SJSA1 (cell line): Measurements from ENCODE around the gene ESYT3. TPM values are rescaled to one million over a fixed set of nuclear protein-coding genes. Genes with fewer than 3 reads are reported as not detected.
A peak's percentile ranks its signal among the peaks of the same experiment; 100 is the strongest.
"Not testable (repeated sequence)": the region's sequence is repeated elsewhere in the genome, so short reads cannot be mapped to it uniquely, and the experiment has no call there.

Source experiments
- DNase-seq, 2 experiments: peaks; one replicate each; pipeline ENCODE4 v3.0.0-alpha.2; 2015 to 2020; ENCODE audit warnings: low spot score in 2 of 2, low read depth in 1 of 2
- H3K27ac ChIP-seq: fragments of 250-450 bp; sonication (Bioruptor Pico); 2 replicates; pipeline ENCODE4 v1.5.1; 2020; ENCODE audit warnings: mild to moderate bottlenecking, moderate library complexity
- H3K27me3 ChIP-seq: fragments of 250-450 bp; sonication (Bioruptor Pico); replicated peaks from 2 replicates; pipeline ENCODE4 v1.5.1; 2020; ENCODE audit warnings: mild to moderate bottlenecking, moderate library complexity
- H3K36me3 ChIP-seq: fragments of 250-450 bp; sonication (Bioruptor Pico); 2 replicates; pipeline ENCODE4 v1.5.1; 2020; ENCODE audit warnings: mild to moderate bottlenecking
- H3K4me1 ChIP-seq: fragments of 250-450 bp; sonication (Bioruptor Pico); replicated peaks from 2 replicates; pipeline ENCODE4 v1.6.1; 2021; ENCODE audit warnings: mild to moderate bottlenecking
- H3K4me3 ChIP-seq: fragments of 250-450 bp; sonication (Bioruptor Pico); 2 replicates; pipeline ENCODE4 v1.5.1; 2020; ENCODE audit warnings: mild to moderate bottlenecking
- H3K9me3 ChIP-seq: fragments of 250-450 bp; sonication (Bioruptor Pico); replicated peaks from 2 replicates; pipeline ENCODE4 v1.5.1; 2020; ENCODE audit warnings: mild to moderate bottlenecking
- total RNA-seq: library from RNA; depleted of rRNA; stranded (reverse); fragments of >200 nt; shearing (Covaris generic); gene quantifications from 2 replicates; pipeline ENCODE4 v1.2.3, GENCODE V29; 2014

ESYT3 gene
- total RNA-seq, 1 experiment from 2014 or later: 0.76 TPM

DNA sequence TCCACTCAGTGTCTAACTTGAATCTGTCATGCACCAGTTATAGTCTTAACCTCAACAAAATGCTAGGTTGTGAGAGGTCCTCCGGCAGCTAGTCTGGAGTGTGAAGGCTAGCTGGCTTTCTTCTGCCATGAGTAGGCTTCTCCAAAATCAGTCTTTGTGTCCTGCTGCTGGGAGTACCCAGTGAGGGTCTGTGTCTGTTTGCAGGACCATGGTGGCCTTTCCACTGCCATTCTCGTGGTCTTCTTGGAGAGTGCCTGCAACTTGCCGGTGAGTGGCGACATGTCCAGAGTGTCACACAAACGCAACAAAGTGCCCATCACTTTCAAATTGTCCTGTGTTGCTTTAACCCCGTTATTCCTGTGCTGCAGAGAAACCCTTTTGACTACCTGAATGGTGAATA lies 34.0 kb downstream of the ESYT3 start:
- Histone ChIP-seq H3K4me1 (no peaks in the 10 kb centered on the region), H3K36me3 (no peaks in the 10 kb centered on the region), H3K4me3 (no peak overlapping the region), H3K9me3 (no peaks in the 10 kb centered on the region), H3K27ac (no peak overlapping the region), H3K27me3 (no peaks in the 10 kb centered on the region)
- DNase-seq: no peak

DNA sequence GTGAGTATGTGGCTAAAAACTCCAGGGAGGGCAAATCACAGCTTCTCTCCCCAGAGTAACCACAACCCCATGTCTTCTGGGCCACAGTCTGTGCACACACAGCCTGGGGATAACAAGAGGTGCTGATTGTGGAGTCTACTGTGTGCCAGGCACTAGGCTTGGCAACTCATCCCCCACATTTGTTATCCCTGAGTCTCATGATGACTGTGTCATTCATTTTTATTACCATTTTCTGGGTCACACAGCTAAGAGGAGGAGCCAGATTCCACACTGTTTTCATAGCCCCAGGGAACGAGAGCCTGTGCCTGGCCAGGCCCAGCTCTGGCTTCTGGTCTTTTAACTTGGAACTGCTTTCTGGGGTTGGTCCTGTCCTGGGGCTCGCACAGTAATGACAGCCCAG lies 34.5 kb downstream of the ESYT3 start:
- no peak overlapping the region for H3K27ac ChIP-seq
- DNase-seq: no peak

DNA sequence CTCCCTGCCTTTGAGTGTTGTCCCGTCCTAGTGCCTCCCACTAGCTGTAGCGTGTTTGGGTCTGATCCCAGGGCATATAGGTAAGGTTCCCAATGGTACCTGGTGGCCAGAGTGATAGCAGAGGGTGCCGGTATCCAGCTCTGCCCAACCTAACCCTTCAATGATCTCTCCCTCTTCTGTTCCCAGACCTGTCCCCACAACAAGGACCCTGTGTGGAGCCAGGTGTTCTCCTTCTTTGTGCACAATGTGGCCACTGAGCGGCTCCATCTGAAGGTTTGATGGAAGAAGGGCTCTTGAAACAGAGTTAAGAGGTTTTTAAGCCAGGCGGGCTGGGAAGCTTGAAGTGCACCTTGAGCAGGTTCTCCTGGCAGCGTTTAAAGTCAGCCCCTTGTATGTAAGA lies 35.5 kb downstream of the ESYT3 start:
- Histone ChIP-seq H3K9me3 (no peaks in the 10 kb centered on the region), H3K27me3 (no peaks in the 10 kb centered on the region), H3K36me3 (no peaks in the 10 kb centered on the region), H3K4me1 (no peaks in the 10 kb centered on the region), H3K27ac (no peak overlapping the region), H3K4me3 (no peak overlapping the region)
- no peak for DNase-seq

More for the DNA sequence above, 34.5 kb downstream of the ESYT3 start:
- H3K9me3 ChIP-seq: no peaks in the 10 kb centered on the region
- no peaks in the 10 kb centered on the region for H3K4me1 ChIP-seq
- H3K36me3 ChIP-seq: no peaks in the 10 kb centered on the region
- H3K27me3 ChIP-seq: no peaks in the 10 kb centered on the region
- H3K4me3 ChIP-seq: no peak overlapping the region

DNA sequence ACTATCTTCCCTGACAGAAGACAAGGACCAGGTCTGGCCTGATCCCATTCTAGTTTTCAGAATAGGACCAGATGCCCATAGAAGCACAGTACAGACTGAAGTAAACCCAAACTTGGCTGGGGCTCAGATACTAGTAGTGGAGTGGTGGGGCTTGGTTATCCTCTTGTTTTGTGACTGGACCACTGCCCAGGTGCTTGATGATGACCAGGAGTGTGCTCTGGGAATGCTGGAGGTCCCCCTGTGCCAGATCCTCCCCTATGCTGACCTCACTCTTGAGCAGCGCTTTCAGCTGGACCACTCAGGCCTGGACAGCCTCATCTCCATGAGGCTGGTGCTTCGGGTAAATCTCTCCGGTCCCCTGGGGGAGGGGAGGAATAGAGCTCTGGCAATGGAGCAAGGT lies 36.3 kb downstream of the ESYT3 start:
- no peaks in the 10 kb centered on the region for H3K4me1 ChIP-seq
- no peaks in the 10 kb centered on the region for H3K9me3 ChIP-seq
- H3K27ac ChIP-seq: no peak overlapping the region
- H3K36me3 ChIP-seq: no peaks in the 10 kb centered on the region
- DNase-seq: no peak
- H3K27me3 ChIP-seq: no peaks in the 10 kb centered on the region
- H3K4me3 ChIP-seq: no peak overlapping the region

DNA sequence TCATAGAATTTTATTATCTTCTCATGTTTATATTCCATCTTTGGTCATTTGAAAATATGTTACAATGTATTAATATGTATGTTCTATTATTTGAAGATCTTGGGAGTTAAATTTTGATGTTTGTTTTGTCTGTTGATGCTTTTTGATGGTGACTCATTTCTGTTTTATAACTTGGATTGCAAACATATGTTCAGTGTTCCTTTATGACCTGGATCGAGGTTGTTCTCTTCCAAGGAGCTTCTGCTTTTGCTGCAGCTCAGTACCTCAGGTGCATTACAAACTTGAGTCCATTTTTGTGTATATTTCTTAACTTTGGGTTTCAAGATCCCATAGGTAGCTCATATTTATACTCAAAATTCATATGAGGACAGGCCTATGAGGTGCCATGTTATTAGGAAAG lies 37.1 kb downstream of the ESYT3 start:
- Histone ChIP-seq H3K4me1 (no peaks in the 10 kb centered on the region), H3K36me3 (no peaks in the 10 kb centered on the region), H3K4me3 (no peak overlapping the region), H3K27ac (no peak overlapping the region), H3K27me3 (no peaks in the 10 kb centered on the region), H3K9me3 (no peaks in the 10 kb centered on the region)
- no peak for DNase-seq

DNA sequence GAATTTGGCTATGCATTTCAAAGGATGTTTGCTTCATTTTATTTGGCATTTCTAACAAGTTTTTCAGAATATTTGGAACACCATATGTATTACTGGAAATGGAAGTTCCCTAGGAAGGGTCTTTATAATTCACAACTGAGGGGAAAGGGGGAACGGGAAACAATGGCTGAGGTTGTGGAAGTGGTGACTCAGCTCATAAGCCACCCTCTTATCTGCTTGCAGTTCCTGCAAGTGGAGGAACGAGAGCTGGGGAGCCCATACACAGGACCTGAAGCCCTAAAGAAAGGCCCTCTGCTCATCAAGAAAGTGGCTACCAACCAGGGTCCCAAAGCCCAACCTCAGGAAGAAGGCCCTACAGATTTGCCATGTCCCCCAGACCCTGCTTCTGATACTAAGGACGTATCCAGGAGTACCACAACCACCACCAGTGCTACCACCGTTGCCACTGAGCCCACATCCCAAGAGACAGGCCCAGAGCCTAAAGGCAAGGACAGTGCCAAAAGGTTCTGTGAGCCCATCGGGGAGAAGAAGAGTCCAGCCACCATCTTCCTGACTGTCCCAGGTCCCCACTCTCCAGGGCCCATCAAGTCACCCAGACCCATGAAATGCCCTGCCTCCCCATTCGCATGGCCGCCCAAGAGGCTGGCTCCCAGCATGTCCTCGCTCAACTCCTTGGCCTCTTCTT lies 37.9 kb downstream of the ESYT3 start:
- H3K4me3 ChIP-seq: no peak overlapping the region

DNA sequence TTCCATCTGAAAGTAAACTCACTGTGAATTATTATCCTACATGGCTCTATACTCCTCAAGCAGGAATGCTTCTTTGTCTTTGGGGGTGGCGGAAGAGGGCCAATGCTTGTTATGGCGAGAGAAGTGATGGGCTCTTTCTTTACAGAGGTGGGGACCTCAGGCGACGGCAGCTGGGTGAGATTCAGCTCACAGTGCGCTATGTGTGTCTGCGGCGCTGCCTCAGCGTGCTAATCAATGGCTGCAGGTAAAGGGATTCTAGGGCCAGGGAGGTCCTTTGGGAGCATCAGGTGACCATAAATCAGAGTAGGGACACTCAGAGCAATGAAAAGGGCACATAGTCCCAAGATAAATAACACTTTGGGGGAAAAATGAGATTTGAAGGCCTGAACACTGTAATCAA lies 39.0 kb downstream of the ESYT3 start:
- H3K9me3 ChIP-seq: no peaks in the 10 kb centered on the region
- no peak overlapping the region for H3K27ac ChIP-seq
- DNase-seq: no peak
- no peak overlapping the region for H3K4me3 ChIP-seq
- no peaks in the 10 kb centered on the region for H3K27me3 ChIP-seq
- H3K36me3 ChIP-seq: no peaks in the 10 kb centered on the region
- no peaks in the 10 kb centered on the region for H3K4me1 ChIP-seq

More for the DNA sequence above, 37.9 kb downstream of the ESYT3 start:
- H3K9me3 ChIP-seq: no peaks in the 10 kb centered on the region
- H3K27ac ChIP-seq: no peak overlapping the region
- no peaks in the 10 kb centered on the region for H3K4me1 ChIP-seq
- H3K36me3 ChIP-seq: no peaks in the 10 kb centered on the region
- no peak for DNase-seq
- no peaks in the 10 kb centered on the region for H3K27me3 ChIP-seq

DNA sequence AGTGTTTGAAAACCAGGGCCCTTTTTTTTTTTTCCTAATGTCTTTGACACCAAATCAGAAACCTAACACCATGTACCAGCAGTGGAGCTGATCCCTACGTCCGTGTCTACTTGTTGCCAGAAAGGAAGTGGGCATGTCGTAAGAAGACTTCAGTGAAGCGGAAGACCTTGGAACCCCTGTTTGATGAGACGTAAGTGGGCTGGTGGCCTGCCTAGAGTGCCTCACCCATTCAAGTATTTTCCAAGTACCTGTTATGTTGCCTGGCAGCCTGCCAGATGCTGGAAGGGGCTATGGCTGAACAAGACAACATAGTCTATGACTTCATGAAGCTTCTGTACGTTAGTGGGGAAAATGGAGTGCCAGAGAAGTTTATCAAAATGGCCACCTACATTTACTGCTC lies 39.7 kb downstream of the ESYT3 start:
- H3K9me3 ChIP-seq: no peaks in the 10 kb centered on the region
- H3K4me3 ChIP-seq: no peak overlapping the region
- no peaks in the 10 kb centered on the region for H3K27me3 ChIP-seq
- no peak for DNase-seq
- H3K4me1 ChIP-seq: no peaks in the 10 kb centered on the region
- H3K36me3 ChIP-seq: no peaks in the 10 kb centered on the region
- no peak overlapping the region for H3K27ac ChIP-seq

DNA sequence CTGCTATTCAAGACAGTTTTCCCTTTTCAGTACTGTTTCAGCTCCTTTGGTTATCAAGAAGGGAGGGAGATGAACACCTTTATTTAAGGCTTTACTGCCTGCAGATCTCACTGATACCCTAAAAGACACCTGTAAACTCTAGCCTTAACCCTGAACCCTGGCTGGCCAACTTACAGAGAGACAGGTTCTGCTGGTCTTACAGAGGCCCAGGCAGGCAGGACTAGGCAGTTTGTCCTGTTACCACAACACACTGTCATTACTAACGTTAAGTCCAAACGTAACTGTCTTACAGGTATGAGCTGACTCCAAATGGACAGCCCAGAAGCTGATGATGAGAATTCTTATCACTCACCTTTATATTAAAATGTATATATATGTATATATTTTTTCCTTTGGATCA lies 42.1 kb downstream of the ESYT3 start:
- no peak for DNase-seq
- Histone ChIP-seq H3K9me3 (no peaks in the 10 kb centered on the region; the same call in 1 of the 2 replicates), H3K4me3 (no peak overlapping the region), H3K4me1 (no peaks in the 10 kb centered on the region), H3K27me3 (no peaks in the 10 kb centered on the region), H3K36me3 (no peaks in the 10 kb centered on the region), H3K27ac (no peak overlapping the region)

DNA sequence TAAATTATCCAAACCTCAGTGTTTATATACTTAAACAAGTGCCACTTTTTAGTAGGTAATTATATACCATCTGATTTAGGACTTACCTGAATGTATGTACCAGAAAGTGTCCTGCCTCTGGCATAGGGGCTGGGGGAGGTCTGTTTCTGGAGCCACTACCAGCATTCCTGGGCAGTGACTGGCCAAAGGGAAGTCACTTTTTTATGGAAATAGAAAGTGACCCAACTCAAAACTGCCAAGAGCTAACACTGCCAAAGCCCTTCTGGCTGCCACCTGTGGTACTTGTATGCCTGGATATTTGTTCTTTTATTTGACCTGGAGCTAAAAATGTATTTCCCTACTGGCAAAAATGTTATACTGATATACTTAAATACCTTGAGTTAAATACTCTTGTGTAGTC lies 42.7 kb downstream of the ESYT3 start:
- DNase-seq: no peak
- Histone ChIP-seq H3K9me3 (no peaks in the 10 kb centered on the region; the same call in 1 of the 2 replicates), H3K27ac (no peak overlapping the region)

DNA sequence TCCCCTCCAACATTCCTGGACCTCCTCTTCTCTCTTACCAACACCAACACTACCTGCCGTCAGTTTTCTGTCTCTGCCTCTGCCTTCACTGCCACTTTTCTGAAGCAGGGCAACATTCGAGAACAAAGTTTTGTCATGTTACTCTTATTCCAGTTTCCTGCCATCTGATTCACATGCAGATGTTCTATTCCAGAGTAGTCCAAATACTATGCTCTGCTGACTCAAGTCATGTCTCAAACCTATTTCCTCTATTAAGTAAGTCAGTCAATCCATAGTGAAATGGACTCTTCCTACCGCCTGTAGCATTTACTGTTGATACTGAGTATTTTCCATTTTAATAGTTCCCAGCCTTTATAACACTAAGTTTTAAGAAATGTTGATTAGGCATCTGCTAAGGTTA lies 43.4 kb downstream of the ESYT3 start:
- H3K4me3 ChIP-seq: no peak overlapping the region
- no peak for DNase-seq

More for the DNA sequence above, 42.7 kb downstream of the ESYT3 start:
- H3K36me3 ChIP-seq: no peaks in the 10 kb centered on the region
- no peak overlapping the region for H3K4me3 ChIP-seq
- H3K4me1 ChIP-seq: no peaks in the 10 kb centered on the region
- no peaks in the 10 kb centered on the region for H3K27me3 ChIP-seq

DNA sequence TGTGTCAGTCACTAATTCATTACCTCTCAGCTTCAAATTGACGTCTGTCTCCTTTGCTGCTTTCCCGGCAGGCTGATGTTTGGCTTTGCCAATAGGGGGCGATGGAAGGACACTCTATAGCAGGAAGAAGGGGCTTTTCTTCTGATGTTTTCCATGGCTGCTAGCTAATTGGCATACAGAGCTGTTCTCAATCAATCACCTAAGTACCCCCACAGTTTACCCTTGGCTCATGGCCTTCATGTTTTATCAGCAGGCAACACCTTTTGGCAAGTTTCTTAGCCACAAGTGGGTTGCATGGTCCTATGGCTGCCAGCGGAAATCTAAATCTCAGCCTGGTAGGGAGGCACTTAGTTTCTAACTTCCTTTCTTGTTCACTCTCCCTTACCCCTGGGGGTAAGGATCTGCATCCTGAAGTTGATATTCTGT lies 45.0 kb downstream of the ESYT3 start:
- H3K36me3 ChIP-seq: no peaks in the 10 kb centered on the region
- H3K9me3 ChIP-seq: no peaks in the 10 kb centered on the region; the same call in 1 of the 2 replicates
- H3K4me1 ChIP-seq: no peaks in the 10 kb centered on the region
- no peaks in the 10 kb centered on the region for H3K27me3 ChIP-seq
- H3K4me3 ChIP-seq: no peak overlapping the region
- peak in 1 of 2 experiments; percentile 40 for DNase-seq
- no peak overlapping the region for H3K27ac ChIP-seq

More for the DNA sequence above, 43.4 kb downstream of the ESYT3 start:
- Histone ChIP-seq H3K27me3 (no peaks in the 10 kb centered on the region), H3K4me1 (no peaks in the 10 kb centered on the region), H3K36me3 (no peaks in the 10 kb centered on the region), H3K27ac (no peak overlapping the region), H3K9me3 (no peaks in the 10 kb centered on the region; the same call in 1 of the 2 replicates)

DNA sequence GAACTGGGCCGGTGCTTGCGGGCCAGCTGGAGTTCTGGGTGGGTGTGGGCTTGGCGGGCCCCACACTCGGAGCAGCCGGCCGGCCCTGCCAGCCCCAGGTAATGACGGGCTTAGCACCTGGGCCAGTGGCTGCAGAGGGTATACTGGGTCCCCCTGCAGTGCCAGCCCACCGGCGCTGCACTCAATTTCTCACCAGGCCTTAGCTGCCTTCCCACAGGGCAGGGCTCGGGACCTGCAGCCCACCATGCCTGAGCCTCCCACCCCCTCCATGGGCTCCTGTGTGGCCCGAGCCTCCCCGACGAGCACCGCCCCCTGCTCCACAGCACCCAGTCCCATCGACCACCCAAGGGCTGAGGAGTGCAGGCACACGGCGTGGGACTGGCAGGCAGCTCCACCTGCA lies 50.3 kb downstream of the ESYT3 start:
- H3K27ac ChIP-seq, DNase-seq, H3K4me1 ChIP-seq, H3K9me3 ChIP-seq, H3K4me3 ChIP-seq, H3K27me3 ChIP-seq, H3K36me3 ChIP-seq: not testable (repeated sequence)

DNA sequence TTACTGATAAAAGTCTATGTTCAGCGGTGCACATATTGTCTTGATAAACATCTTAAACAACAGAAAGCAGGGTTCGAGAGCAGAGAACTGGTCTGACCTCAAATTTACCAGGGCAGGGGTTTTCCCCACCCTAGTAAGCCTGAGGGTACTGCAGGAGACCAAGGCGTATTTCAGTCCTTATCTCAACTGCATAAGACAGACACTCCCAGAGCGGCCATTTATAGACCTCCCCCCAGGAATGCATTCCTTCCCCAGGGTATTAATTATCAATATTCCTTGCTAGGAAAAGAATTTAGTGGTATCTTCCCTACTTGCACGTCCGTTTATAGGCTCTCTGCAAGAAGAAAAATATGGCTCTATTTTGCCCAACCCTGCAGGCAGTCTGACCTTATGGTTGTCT lies 52.2 kb downstream of the ESYT3 start:
- H3K27me3 ChIP-seq, H3K27ac ChIP-seq, H3K9me3 ChIP-seq, H3K36me3 ChIP-seq, H3K4me3 ChIP-seq, H3K4me1 ChIP-seq, DNase-seq: not testable (repeated sequence)

DNA sequence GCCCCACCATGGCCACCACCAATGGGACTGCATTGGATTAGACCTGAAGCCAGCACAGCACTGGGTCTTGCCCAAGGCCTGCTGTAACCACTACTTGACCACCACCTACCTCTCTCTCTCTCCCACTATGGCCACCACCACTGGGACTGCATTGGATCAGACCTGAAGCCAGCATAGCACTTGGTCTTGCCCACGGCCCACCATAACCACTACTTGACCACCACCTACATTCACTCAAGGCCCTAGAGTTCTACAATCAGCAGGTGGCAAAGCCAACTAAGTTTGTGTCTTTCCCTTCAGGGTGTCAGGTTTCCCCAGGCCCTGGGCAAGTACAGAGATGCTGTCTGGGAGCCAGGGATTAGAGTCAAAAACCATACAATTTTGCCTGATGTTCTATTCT lies 57.6 kb downstream of the ESYT3 start:
- Histone ChIP-seq H3K27me3 (no peaks in the 10 kb centered on the region), H3K36me3 (no peaks in the 10 kb centered on the region; the same call in 1 of the 2 replicates), H3K27ac (no peak overlapping the region), H3K4me3 (no peak overlapping the region), H3K4me1 (peaks cover 22% of the 10 kb centered on the region), H3K9me3 (peaks cover 9% of the 10 kb centered on the region; the same call in 1 of the 2 replicates)
- DNase-seq: no peak
